ENCODE measurements around the gene RBMX.

DNA sequence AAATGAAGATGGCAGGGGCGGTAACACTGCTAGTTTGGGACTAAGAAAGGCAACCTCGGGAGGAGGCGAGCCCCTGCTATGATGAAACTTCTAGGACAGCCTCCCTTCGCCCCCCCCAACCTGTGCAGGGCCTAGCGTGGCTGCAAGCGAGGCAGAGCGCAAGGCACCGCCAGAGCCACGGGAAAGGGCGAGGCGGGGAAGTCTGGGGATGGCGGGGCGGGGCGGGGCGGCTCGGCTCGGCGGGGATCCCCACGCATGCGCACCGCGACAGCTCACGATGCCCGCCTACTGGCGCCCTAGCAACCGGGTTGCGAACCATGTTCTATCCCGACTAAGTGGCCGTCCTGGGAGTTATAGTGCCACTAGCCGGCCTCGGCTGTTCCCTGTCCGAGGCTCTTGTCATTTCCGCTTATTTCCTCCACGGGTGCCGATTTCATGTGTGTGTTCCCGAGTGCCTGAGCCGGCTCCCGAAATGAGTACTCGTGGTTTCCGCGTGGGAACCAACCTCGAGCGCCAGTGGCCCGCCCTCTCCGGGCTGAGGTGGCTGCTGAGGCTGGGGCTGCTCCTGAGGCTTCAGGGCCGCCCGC is 28.7 kb upstream of the RBMX start:
- TF ChIP-seq ZNF720 (CRISPR knock-in tag; IDR thresholded peaks at IDR 0.05) (no peak), JUND (CRISPR knock-in tag; IDR thresholded peaks at IDR 0.05) (no peak), MXD1 (CRISPR knock-in tag; IDR thresholded peaks at IDR 0.05) (peak; percentile 35; the same call in 1 of the 2 replicates), NR2C2 (CRISPR knock-in tag; IDR thresholded peaks at IDR 0.05; ENCODE audit: borderline replicate concordance) (no peak), FOXM1 (CRISPR knock-in tag; IDR thresholded peaks at IDR 0.05) (no peak)

All from HepG2 (cell line).